K562 (cell line): Measurements from ENCODE around the gene EGFL6. TPM values are rescaled to one million over a fixed set of nuclear protein-coding genes. Genes with fewer than 3 reads are reported as not detected.

Experiments used
- ATAC-seq: fragments of 200-7000 bp; cut with Tn5 transposase; 3 replicates; pipeline ENCODE4 v1.9.1; 2020; ENCODE audit warnings: moderate library complexity
- BruUV-seq: library from RNA; stranded (reverse); fragments of 400-500 nt; replicated peaks from 2 replicates; lab custom pipeline; 2021; lab: Mats Ljungman, UMichigan
- CTCF ChIA-PET: fragments of 300-600 bp; formaldehyde crosslinking; extraction: SDS; loops from one replicate; lab custom pipeline; 2021; ENCODE audit warnings: low intra/inter-chr PET ratio; lab: Yijun Ruan, JAX
- POLR2A ChIA-PET: fragments of 300-600, 350-650 bp; sonication (Branson Sonifier 250); formaldehyde crosslinking; extraction: SDS; loops from one replicate; lab custom pipeline; 2021; ENCODE audit warnings: antibody characterized with exemption, inconsistent platforms; lab: Yijun Ruan, JAX
- DNase-seq, 4 experiments: peaks; one replicate each; pipeline versions ENCODE4 v3.0.0 to v3.0.0-alpha.2; 2011 to 2018; ENCODE audit warnings: low spot score in 3 of 4, mixed read lengths in 3 of 4; ENCODE audit errors: extremely low read depth in 1 of 4
- FAIRE-seq: peaks from 2 replicates; lab custom pipeline; 2011; peaks lifted over from hg19 to GRCh38; lab: Jason Lieb, UNC
- H2AFZ ChIP-seq: 2 replicates; pipeline ENCODE4 v1.6.0; 2011; ENCODE audit warnings: low read depth, low read length, control low read depth, inconsistent platforms
- H3K27ac ChIP-seq: fragments of 200-600 bp; 3 replicates; pipeline ENCODE4 v1.8.0; 2011; ENCODE audit warnings: low read depth, mild to moderate bottlenecking, control low read depth, inconsistent platforms, low read length, moderate library complexity, mixed read lengths; ENCODE audit errors: extremely low read depth
- H3K27me3 ChIP-seq, 2 experiments: fragments of 300-600 bp in 1 of 2; 2 replicates in 1 of 2; 3 replicates in 1 of 2; pipeline versions ENCODE4 v1.6.0 to v1.8.0; 2011; ENCODE audit warnings: inconsistent platforms in 2 of 2, low read length in 2 of 2, mild to moderate bottlenecking in 1 of 2, mixed read lengths in 1 of 2, moderate library complexity in 1 of 2; ENCODE audit not compliant: control insufficient read depth in 2 of 2, insufficient read depth in 2 of 2
- H3K36me3 ChIP-seq: fragments of 300-600 bp; 3 replicates; pipeline ENCODE4 v1.8.0; 2011; ENCODE audit warnings: mild to moderate bottlenecking, low read length, inconsistent platforms; ENCODE audit not compliant: control insufficient read depth, insufficient read depth
- H3K4me1 ChIP-seq, 2 experiments: fragments of 200-600 bp in 1 of 2; replicated peaks in 1 of 2; 2 replicates in 1 of 2; 3 replicates in 1 of 2; pipeline versions ENCODE4 v1.5.1 to v1.8.0; 2011; ENCODE audit warnings: inconsistent platforms in 2 of 2, low read length in 2 of 2, mild to moderate bottlenecking in 1 of 2, mixed read lengths in 1 of 2, moderate library complexity in 1 of 2; ENCODE audit not compliant: control insufficient read depth in 2 of 2, insufficient read depth in 2 of 2
- H3K4me2 ChIP-seq: 2 replicates; pipeline ENCODE4 v1.6.1; 2011; ENCODE audit warnings: low read length, control low read depth, inconsistent platforms, mixed read lengths; ENCODE audit not compliant: insufficient read depth
- H3K4me3 ChIP-seq: fragments of 200-600 bp; sonication (generic), shearing (Covaris generic); 2 replicates; pipeline ENCODE4 v1.5.1; 2016; ENCODE audit warnings: control low read depth, inconsistent platforms
- H3K79me2 ChIP-seq: fragments of 200-600 bp; 3 replicates; pipeline ENCODE4 v1.8.0; 2011; ENCODE audit warnings: low read length, inconsistent platforms; ENCODE audit not compliant: control insufficient read depth, insufficient read depth
- H3K9ac ChIP-seq, 2 experiments: 2 replicates each; pipeline versions ENCODE4 v1.6.0 to v1.6.1; 2011; ENCODE audit warnings: low read depth in 2 of 2, low read length in 2 of 2, control low read depth in 1 of 2, inconsistent platforms in 1 of 2, mild to moderate bottlenecking in 1 of 2, mixed read lengths in 1 of 2; ENCODE audit not compliant: insufficient read depth in 1 of 2
- H3K9me1 ChIP-seq: one replicate; pipeline ENCODE4 v1.6.0; 2011; ENCODE audit warnings: inconsistent platforms, mild to moderate bottlenecking, low read length, moderate library complexity; ENCODE audit not compliant: control insufficient read depth, insufficient read depth
- H3K9me3 ChIP-seq: replicated peaks from 2 replicates; pipeline ENCODE4 v1.5.1; 2011; ENCODE audit warnings: low read depth, low read length, inconsistent platforms; ENCODE audit not compliant: control insufficient read depth, insufficient read depth
- H4K20me1 ChIP-seq: replicated peaks from 2 replicates; pipeline ENCODE4 v1.6.1; 2011; ENCODE audit warnings: low read length, inconsistent platforms, mixed read lengths; ENCODE audit not compliant: control insufficient read depth, insufficient read depth
- MAFG ChIP-seq: fragments of 450-650 bp; conservative IDR thresholded peaks from 2 replicates; pipeline ENCODE4 v1.6.1; 2016; ENCODE audit warnings: missing genetic modification characterization, missing compliant biosample characterization
- NUFIP1 ChIP-seq: fragments of 450-650 bp; IDR thresholded peaks from 2 replicates; pipeline ENCODE4 v1.6.1; 2018; ENCODE audit not compliant: partially characterized antibody
- POLR2AphosphoS2 ChIP-seq: IDR thresholded peaks from 2 replicates; pipeline ENCODE4 v1.6.1; 2012; ENCODE audit warnings: low read length, improper control_type of control experiment
- RFX7 ChIP-seq: fragments of 250-450 bp; sonication (Bioruptor Pico); IDR thresholded peaks from 2 replicates; pipeline ENCODE4 v1.5.1; 2021; ENCODE audit warnings: mild to moderate bottlenecking
- SPI1 ChIP-seq: IDR thresholded peaks from 2 replicates; pipeline ENCODE4 v1.6.1; 2011; ENCODE audit warnings: low read depth, low read length, control low read depth, borderline replicate concordance
- SREBF2 ChIP-seq: sonication (generic); formaldehyde crosslinking; IDR thresholded peaks from 2 replicates; pipeline ENCODE4 v1.4.0; 2020; ENCODE audit warnings: mild to moderate bottlenecking, missing genetic modification reagents
- TBL1XR1 ChIP-seq, 2 experiments: IDR thresholded peaks; 2 replicates each; pipeline ENCODE4 v1.6.1; 2012; ENCODE audit warnings: improper control_type of control experiment in 2 of 2, low read length in 2 of 2, mild to moderate bottlenecking in 1 of 2
- ZBTB8A ChIP-seq: fragments of 450-650 bp; IDR thresholded peaks from 2 replicates; pipeline ENCODE4 v1.6.1; 2018; ENCODE audit warnings: mild to moderate bottlenecking, moderate library complexity; ENCODE audit not compliant: partially characterized antibody
- ZNF347 ChIP-seq: fragments of 450-650 bp; formaldehyde crosslinking; IDR thresholded peaks from 2 replicates; pipeline ENCODE4 v1.4.0; 2020; ENCODE audit warnings: low read depth, mild to moderate bottlenecking, moderate library complexity
- WGBS: fragments of 100-300 bp; shearing (Covaris generic); methylation state at CpG from one replicate; pipeline ENCODE4 v1.1.6; 2016; ENCODE audit warnings: low coverage, mixed read lengths; ENCODE audit not compliant: insufficient coverage; ENCODE audit errors: missing lambda C conversion rate; 5-methylcytosine and 5-hydroxymethylcytosine counted together
- in situ Hi-C: fragments of 300-500 bp; cut with MboI; formaldehyde crosslinking; loops from 4 replicates; pipeline ENCODE4 v1.15.0; 2018; ENCODE audit warnings: inconsistent platforms, mixed read lengths
- intact Hi-C: fragments of 100-400 bp; cut with micrococcal nuclease; formaldehyde crosslinking; loops from 2 replicates; pipeline ENCODE4 v1.14.2; 2022
- polyA plus RNA-seq, 8 experiments: library from polyadenylated mRNA; depleted of rRNA in 4 of 8; stranded (reverse) in 5 of 8; unstranded in 3 of 8; fragments of >200 nt; fragmentation: Nextera tagmentation in 2 of 8; fragmentation: Illumina TruSeq in 1 of 8; extraction: Ambion mirVana in 2 of 8; extraction: Trizol in 1 of 8; gene quantifications; 2 replicates each; pipeline versions ENCODE4 v1.2.1 to v1.2.3, GENCODE V29; 2011 to 2014; ENCODE audit warnings: inconsistent platforms in 1 of 8, missing spikeins in 1 of 8
- total RNA-seq, 7 experiments: library from RNA; depleted of rRNA in 6 of 7; stranded (reverse); fragments of >200 nt in 6 of 7; fragmentation: Illumina TruSeq in 2 of 7; extraction: Trizol in 2 of 7; gene quantifications; 2 replicates each; pipeline versions ENCODE4 v1.2.1 to v1.2.3, GENCODE V29; 2011 to 2021; ENCODE audit warnings: low replicate concordance in 1 of 7
- TF ChIP-seq, protein P1 (sequence below): fragments of 450-650 bp; formaldehyde crosslinking; IDR thresholded peaks from 2 replicates; pipeline ENCODE4 v1.4.0; 2022; ENCODE audit warnings: missing genetic modification characterization
- TF ChIP-seq, protein P2 (sequence below): fragments of 200-800 bp; sonication (Bioruptor generic); IDR thresholded peaks from 2 replicates; pipeline ENCODE4 v1.6.1; 2017; ENCODE audit warnings: missing genetic modification characterization, missing compliant biosample characterization
- TF ChIP-seq, protein P3 (sequence below), 2 experiments: fragments of 450-650 bp; IDR thresholded peaks; 2 replicates each; pipeline ENCODE4 v1.6.1; 2016
- TF ChIP-seq, protein P4 (sequence below): fragments of 450-650 bp; conservative IDR thresholded peaks from 2 replicates; pipeline ENCODE4 v1.6.1; 2016; ENCODE audit warnings: missing genetic modification characterization, low read depth, mild to moderate bottlenecking, missing compliant biosample characterization, moderate library complexity

Gene EGFL6
- total and polyA plus RNA-seq, 9 of the 15 experiments (the other 6 are each of a cell fraction or from before 2014, with no cell fraction given) = 0.01 TPM; not detected in 8

DNA sequence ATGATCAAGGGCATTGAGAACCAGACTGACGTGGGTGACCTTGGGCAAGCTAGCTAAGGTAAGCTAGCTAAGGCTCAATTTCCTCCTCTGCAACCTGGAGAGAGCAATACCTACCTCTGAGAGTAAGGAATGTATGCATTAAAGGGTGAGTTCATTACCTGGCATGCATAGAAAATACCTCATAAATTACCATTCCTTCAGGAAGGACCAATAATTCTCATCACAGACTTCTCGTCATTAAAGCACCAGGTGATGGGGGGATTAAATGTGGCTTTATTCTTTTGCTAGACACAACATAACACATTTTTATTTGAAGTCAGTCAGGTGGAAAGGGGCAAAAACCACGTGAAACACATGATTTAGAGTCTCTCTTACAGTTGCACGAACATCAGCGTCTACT, 21.5 kb downstream of the EGFL6 start (continued):
- TF ChIP-seq, protein P1, sequence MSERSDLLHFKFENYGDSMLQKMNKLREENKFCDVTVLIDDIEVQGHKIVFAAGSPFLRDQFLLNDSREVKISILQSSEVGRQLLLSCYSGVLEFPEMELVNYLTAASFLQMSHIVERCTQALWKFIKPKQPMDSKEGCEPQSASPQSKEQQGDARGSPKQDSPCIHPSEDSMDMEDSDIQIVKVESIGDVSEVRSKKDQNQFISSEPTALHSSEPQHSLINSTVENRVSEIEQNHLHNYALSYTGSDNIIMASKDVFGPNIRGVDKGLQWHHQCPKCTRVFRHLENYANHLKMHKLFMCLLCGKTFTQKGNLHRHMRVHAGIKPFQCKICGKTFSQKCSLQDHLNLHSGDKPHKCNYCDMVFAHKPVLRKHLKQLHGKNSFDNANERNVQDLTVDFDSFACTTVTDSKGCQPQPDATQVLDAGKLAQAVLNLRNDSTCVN (CRISPR knock-in tag) = no peak

DNA sequence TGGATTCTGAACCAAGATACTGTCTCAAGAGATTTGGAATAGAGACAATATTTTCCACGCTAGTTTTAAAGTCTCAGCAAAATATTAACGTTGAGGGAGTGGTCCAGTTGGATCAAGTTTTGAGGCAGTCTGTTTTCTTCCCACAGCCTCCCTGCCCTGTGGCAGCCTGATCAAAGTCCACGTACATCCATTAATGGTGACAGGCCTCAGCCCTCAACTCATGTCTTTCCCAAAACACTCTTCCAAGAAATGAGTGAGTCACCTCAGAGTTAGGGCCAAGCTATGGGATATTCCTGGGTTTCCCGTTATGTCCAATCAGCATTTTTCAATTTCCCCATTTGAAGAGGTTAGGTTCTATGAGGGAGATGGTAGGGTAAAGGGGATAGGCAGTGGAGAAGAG, 28.5 kb downstream of the EGFL6 start:
- 3% methylated on average over 4 of the region's 4 CpGs for WGBS
- Histone ChIP-seq H3K36me3 (no peaks in the 10 kb centered on the region), H3K79me2 (no peaks in the 10 kb centered on the region), H2AFZ (no peak overlapping the region), H3K9ac (no peak overlapping the region), H3K4me3 (no peak overlapping the region), H3K27me3 (peaks cover 0 to 5% of the 10 kb centered on the region in 2 experiments; a peak in 1 of 5 replicates), H3K4me2 (no peak overlapping the region), H3K9me1 (no peaks in the 10 kb centered on the region), H3K4me1 (no peaks in the 10 kb centered on the region), H3K9me3 (no peaks in the 10 kb centered on the region), H4K20me1 (no peaks in the 10 kb centered on the region), H3K27ac (no peak overlapping the region)
- POLR2A ChIA-PET = interaction anchor here (0.6 to 0.8 kb wide), 2 partner anchors 10 to 16 kb away, joined by 3 read pairs; no protein-coding TSS in a partner anchor
- in situ Hi-C loops (no loop called here), intact Hi-C loops (no loop called here)
- DNase-seq = no peak
- no TSS peak for BruUV-seq
- CTCF ChIA-PET = no interaction called here
- ATAC-seq = no peak
- no peak for FAIRE-seq
- TF ChIP-seq MAFG (peak; percentile 68), NUFIP1 (no peak), TBL1XR1 (IDR thresholded peaks at IDR 0.05; ENCODE audit: low read length in 2 of 2) (no peak), RFX7 (CRISPR knock-in tag) (no peak), SREBF2 (CRISPR knock-in tag) (no peak), ZNF347 (CRISPR knock-in tag) (no peak), ZBTB8A (no peak), SPI1 (no peak), POLR2AphosphoS2 (no peak)
- TF ChIP-seq, protein P2, sequence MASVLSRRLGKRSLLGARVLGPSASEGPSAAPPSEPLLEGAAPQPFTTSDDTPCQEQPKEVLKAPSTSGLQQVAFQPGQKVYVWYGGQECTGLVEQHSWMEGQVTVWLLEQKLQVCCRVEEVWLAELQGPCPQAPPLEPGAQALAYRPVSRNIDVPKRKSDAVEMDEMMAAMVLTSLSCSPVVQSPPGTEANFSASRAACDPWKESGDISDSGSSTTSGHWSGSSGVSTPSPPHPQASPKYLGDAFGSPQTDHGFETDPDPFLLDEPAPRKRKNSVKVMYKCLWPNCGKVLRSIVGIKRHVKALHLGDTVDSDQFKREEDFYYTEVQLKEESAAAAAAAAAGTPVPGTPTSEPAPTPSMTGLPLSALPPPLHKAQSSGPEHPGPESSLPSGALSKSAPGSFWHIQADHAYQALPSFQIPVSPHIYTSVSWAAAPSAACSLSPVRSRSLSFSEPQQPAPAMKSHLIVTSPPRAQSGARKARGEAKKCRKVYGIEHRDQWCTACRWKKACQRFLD (CRISPR knock-in tag) = no peak
- TF ChIP-seq, protein P3, sequence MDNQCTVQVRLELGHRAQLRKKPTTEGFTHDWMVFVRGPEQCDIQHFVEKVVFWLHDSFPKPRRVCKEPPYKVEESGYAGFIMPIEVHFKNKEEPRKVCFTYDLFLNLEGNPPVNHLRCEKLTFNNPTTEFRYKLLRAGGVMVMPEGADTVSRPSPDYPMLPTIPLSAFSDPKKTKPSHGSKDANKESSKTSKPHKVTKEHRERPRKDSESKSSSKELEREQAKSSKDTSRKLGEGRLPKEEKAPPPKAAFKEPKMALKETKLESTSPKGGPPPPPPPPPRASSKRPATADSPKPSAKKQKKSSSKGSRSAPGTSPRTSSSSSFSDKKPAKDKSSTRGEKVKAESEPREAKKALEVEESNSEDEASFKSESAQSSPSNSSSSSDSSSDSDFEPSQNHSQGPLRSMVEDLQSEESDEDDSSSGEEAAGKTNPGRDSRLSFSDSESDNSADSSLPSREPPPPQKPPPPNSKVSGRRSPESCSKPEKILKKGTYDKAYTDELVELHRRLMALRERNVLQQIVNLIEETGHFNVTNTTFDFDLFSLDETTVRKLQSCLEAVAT (IDR thresholded peaks at IDR 0.05) = no peak
- TF ChIP-seq, protein P4, sequence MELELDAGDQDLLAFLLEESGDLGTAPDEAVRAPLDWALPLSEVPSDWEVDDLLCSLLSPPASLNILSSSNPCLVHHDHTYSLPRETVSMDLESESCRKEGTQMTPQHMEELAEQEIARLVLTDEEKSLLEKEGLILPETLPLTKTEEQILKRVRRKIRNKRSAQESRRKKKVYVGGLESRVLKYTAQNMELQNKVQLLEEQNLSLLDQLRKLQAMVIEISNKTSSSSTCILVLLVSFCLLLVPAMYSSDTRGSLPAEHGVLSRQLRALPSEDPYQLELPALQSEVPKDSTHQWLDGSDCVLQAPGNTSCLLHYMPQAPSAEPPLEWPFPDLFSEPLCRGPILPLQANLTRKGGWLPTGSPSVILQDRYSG = no peak
